ENCODE results near the gene CACNG6. TPM values are rescaled to one million over a fixed set of nuclear protein-coding genes. Genes with fewer than 3 reads are reported as not detected.

Gene CACNG6
- total and polyA plus RNA-seq, 10 of the 15 experiments (the other 5 are each of a cell fraction or from before 2014, with no cell fraction given), result 0.07 TPM; not detected in 9

DNA sequence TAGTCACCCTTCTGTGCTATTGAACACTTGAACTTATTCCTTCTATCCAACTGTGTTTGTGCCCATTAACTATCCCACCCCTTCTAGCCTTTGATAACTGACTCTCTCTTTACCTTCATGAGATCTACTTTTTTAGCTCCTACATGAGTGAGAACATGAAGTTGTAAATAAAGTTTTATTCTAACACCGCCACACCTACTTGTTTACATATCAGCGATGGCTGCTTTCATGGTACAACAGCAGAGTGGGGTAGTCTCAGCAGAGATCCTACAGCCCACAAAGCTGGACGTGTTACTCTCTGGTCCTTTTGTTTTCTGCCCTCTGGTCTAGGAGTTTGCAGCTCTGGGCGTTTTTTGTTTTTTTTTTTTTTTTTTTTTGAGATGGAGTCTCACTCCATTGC, 48.6 kb downstream of the CACNG6 start:
- Histone ChIP-seq H3K9me3 (replicated peaks; ENCODE audit: control insufficient read depth, insufficient read depth, low read length) (no peaks in the 10 kb centered on the region; the same call in 2 of the 3 replicates), H3K9ac (ENCODE audit: control insufficient read depth, insufficient read depth, low read length) (no peak overlapping the region), H3K4me2 (ENCODE audit: control insufficient read depth, insufficient read depth) (no peak overlapping the region), H3K4me3 (no peak overlapping the region), H3K4me1 (ENCODE audit: control insufficient read depth, insufficient read depth, low read length) (no peaks in the 10 kb centered on the region), H3K36me3 (ENCODE audit: control insufficient read depth in 2 of 2, insufficient read depth in 2 of 2, low read length in 1 of 2) (no peaks in the 10 kb centered on the region), H4K20me1 (ENCODE audit: control insufficient read depth, insufficient read depth) (no peaks in the 10 kb centered on the region), H3K27ac (ENCODE audit: control insufficient read depth, insufficient read depth) (no peak overlapping the region), H3K27me3 (replicated peaks in 1 of 2; ENCODE audit: control insufficient read depth in 2 of 2, insufficient read depth in 2 of 2, low read length in 1 of 2) (no peaks in the 10 kb centered on the region), H2AFZ (ENCODE audit: control insufficient read depth, low read depth, low read length) (no peak overlapping the region), H3K79me2 (ENCODE audit: control insufficient read depth, insufficient read depth, low read length) (no peaks in the 10 kb centered on the region)
- WGBS (ENCODE audit: insufficient coverage, insufficient replicate concordance, low lambda C conversion rate, missing lambda C conversion rate), result 27% methylated on average over 4 of the region's 4 CpGs
- RAD21 ChIA-PET (ENCODE audit: unreplicated experiment), result no interaction called here
- ATAC-seq, result no peak
- SMC1A ChIA-PET (ENCODE audit: uncharacterized antibody, unreplicated experiment), result no interaction called here
- in situ Hi-C loops (cut with MboI) (no loop called here), intact Hi-C loops (cut with micrococcal nuclease; ENCODE audit: unreplicated experiment) (no loop called here)
- TF ChIP-seq SMARCA5 (IDR thresholded peaks at IDR 0.05) (no peak), JUND (IDR thresholded peaks at IDR 0.05; ENCODE audit: low read depth, low read length) (no peak), ESRRA (IDR thresholded peaks at IDR 0.05; ENCODE audit: low read length) (no peak), HDGF (IDR thresholded peaks at IDR 0.05) (no peak), NBN (IDR thresholded peaks at IDR 0.05) (no peak)
- TF ChIP-seq, protein P1, sequence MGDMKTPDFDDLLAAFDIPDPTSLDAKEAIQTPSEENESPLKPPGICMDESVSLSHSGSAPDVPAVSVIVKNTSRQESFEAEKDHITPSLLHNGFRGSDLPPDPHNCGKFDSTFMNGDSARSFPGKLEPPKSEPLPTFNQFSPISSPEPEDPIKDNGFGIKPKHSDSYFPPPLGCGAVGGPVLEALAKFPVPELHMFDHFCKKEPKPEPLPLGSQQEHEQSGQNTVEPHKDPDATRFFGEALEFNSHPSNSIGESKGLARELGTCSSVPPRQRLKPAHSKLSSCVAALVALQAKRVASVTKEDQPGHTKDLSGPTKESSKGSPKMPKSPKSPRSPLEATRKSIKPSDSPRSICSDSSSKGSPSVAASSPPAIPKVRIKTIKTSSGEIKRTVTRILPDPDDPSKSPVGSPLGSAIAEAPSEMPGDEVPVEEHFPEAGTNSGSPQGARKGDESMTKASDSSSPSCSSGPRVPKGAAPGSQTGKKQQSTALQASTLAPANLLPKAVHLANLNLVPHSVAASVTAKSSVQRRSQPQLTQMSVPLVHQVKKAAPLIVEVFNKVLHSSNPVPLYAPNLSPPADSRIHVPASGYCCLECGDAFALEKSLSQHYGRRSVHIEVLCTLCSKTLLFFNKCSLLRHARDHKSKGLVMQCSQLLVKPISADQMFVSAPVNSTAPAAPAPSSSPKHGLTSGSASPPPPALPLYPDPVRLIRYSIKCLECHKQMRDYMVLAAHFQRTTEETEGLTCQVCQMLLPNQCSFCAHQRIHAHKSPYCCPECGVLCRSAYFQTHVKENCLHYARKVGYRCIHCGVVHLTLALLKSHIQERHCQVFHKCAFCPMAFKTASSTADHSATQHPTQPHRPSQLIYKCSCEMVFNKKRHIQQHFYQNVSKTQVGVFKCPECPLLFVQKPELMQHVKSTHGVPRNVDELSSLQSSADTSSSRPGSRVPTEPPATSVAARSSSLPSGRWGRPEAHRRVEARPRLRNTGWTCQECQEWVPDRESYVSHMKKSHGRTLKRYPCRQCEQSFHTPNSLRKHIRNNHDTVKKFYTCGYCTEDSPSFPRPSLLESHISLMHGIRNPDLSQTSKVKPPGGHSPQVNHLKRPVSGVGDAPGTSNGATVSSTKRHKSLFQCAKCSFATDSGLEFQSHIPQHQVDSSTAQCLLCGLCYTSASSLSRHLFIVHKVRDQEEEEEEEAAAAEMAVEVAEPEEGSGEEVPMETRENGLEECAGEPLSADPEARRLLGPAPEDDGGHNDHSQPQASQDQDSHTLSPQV (IDR thresholded peaks at IDR 0.05), result no peak
- TF ChIP-seq, protein P2, sequence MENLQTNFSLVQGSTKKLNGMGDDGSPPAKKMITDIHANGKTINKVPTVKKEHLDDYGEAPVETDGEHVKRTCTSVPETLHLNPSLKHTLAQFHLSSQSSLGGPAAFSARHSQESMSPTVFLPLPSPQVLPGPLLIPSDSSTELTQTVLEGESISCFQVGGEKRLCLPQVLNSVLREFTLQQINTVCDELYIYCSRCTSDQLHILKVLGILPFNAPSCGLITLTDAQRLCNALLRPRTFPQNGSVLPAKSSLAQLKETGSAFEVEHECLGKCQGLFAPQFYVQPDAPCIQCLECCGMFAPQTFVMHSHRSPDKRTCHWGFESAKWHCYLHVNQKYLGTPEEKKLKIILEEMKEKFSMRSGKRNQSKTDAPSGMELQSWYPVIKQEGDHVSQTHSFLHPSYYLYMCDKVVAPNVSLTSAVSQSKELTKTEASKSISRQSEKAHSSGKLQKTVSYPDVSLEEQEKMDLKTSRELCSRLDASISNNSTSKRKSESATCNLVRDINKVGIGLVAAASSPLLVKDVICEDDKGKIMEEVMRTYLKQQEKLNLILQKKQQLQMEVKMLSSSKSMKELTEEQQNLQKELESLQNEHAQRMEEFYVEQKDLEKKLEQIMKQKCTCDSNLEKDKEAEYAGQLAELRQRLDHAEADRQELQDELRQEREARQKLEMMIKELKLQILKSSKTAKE (IDR thresholded peaks at IDR 0.05; ENCODE audit: low read depth, poor library complexity, severe bottlenecking), result no peak
- TF ChIP-seq, protein P3, sequence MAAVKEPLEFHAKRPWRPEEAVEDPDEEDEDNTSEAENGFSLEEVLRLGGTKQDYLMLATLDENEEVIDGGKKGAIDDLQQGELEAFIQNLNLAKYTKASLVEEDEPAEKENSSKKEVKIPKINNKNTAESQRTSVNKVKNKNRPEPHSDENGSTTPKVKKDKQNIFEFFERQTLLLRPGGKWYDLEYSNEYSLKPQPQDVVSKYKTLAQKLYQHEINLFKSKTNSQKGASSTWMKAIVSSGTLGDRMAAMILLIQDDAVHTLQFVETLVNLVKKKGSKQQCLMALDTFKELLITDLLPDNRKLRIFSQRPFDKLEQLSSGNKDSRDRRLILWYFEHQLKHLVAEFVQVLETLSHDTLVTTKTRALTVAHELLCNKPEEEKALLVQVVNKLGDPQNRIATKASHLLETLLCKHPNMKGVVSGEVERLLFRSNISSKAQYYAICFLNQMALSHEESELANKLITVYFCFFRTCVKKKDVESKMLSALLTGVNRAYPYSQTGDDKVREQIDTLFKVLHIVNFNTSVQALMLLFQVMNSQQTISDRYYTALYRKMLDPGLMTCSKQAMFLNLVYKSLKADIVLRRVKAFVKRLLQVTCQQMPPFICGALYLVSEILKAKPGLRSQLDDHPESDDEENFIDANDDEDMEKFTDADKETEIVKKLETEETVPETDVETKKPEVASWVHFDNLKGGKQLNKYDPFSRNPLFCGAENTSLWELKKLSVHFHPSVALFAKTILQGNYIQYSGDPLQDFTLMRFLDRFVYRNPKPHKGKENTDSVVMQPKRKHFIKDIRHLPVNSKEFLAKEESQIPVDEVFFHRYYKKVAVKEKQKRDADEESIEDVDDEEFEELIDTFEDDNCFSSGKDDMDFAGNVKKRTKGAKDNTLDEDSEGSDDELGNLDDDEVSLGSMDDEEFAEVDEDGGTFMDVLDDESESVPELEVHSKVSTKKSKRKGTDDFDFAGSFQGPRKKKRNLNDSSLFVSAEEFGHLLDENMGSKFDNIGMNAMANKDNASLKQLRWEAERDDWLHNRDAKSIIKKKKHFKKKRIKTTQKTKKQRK (IDR thresholded peaks at IDR 0.05; ENCODE audit: low read depth, low read length), result no peak
- CTCF ChIA-PET, result no interaction called here
- POLR2A ChIA-PET, result no interaction called here
- FAIRE-seq, result no peak
- DNase-seq (ENCODE audit: low read depth, low spot score), result no peak
- BruUV-seq (replicated peaks), result no TSS peak
